Ovary (tissue), 9 donors: ENCODE measurements around the gene CYB5B. TPM values are rescaled to one million over a fixed set of nuclear protein-coding genes. Genes with fewer than 3 reads are reported as not detected.

Source experiments
- DNase-seq, 5 donors: peaks; one replicate each; pipeline ENCODE4 v3.0.0-alpha.2; 2019 to 2020
- H3K27ac ChIP-seq, 2 donors: fragments of 200-600 bp; one replicate each; pipeline versions ENCODE4 v1.5.1 to v1.8.0; 2019 to 2022
- H3K27me3 ChIP-seq: fragments of 200-600 bp; one replicate; pipeline ENCODE4 v1.8.0; 2022
- H3K36me3 ChIP-seq: fragments of 200-600 bp; sonication (generic); one replicate; pipeline ENCODE4 v1.5.1; 2019
- H3K4me1 ChIP-seq: one replicate; pipeline ENCODE4 v1.8.1; 2013; ENCODE audit warnings: mild to moderate bottlenecking, moderate library complexity; ENCODE audit not compliant: insufficient read depth
- H3K4me3 ChIP-seq: fragments of 200-600 bp; sonication (generic); one replicate; pipeline ENCODE4 v1.5.1; 2017
- H3K9me3 ChIP-seq, 2 donors: fragments of 200-600 bp in 1 of 2; sonication (generic) in 1 of 2; one replicate each; pipeline versions ENCODE4 v1.5.1 to v1.8.1; 2013 to 2019; ENCODE audit warnings: mild to moderate bottlenecking in 1 of 2, moderate library complexity in 1 of 2
- EP300 ChIP-seq: sonication (generic); formaldehyde crosslinking; IDR thresholded peaks from one replicate; pipeline ENCODE4 v1.6.1; 2017; ENCODE audit warnings: antibody characterized with exemption
- POLR2A ChIP-seq: fragments of 450-650 bp; IDR thresholded peaks from one replicate; pipeline ENCODE4 v1.6.1; 2017; ENCODE audit warnings: antibody characterized with exemption, mild to moderate bottlenecking, moderate library complexity
- whole genome bisulfite sequencing, 3 donors: extraction: QIAGEN DNeasy Blood & Tissue Kit in 1 of 3; methylation state at CpG; one replicate each; pipeline versions ENCODE4 v1.1.5 to v1.1.7; 2013 to 2017; 5-methylcytosine and 5-hydroxymethylcytosine counted together
- intact Hi-C, 4 donors: fragments of 100-400 bp; cut with DNase I; formaldehyde crosslinking; loops; one replicate each; pipeline versions ENCODE4 v1.11.0 to v1.15.1; 2022 to 2023
- polyA plus RNA-seq, 2 donors: library from polyadenylated mRNA; stranded (reverse); fragments of 200-250 nt in 1 of 2; fragments of 350-450 nt in 1 of 2; fragmentation: Illumina TruSeq in 1 of 2; extraction: RNeasy Lipid Tissue Mini Kit (QIAGEN cat#74804) in 1 of 2; gene quantifications; one replicate each; pipeline ENCODE4 v1.2.3, GENCODE V29; 2013 to 2014
- total RNA-seq, 7 donors: library from RNA; depleted of rRNA in 2 of 7; stranded (reverse); fragments of >200 nt in 2 of 7; fragmentation: NEBNext Ultra II Directional in 3 of 7; extraction: Animal tissue kit (Norgen Biotek cat#: 25700) in 3 of 7; gene quantifications; one replicate each; pipeline versions ENCODE4 v1.1.0 to v1.2.4, GENCODE V29; 2016 to 2023
- TF ChIP-seq, protein P1 (sequence below), 3 donors: fragments of 450-650 bp in 2 of 3; fragments of 200-600 bp in 1 of 3; IDR thresholded peaks; one replicate each; pipeline versions ENCODE4 v1.5.1 to v1.8.0; 2016 to 2022; ENCODE audit warnings: antibody characterized with exemption in 3 of 3, mild to moderate bottlenecking in 1 of 3
- donor health status: DM: no; HTN: no; CAD: no; lungs with moderate emphysema.
- donor health status: DM: no; HTN: no; CAD: no.
- donor health status: Bipolar disorder and iron deficiency.
- donor health status: DM: yes; HTN: yes; CAD: no.
- donor health status: DM: no; HTN: no; CAD: no.
- donor health status: DM: yes; HTN: yes; CAD: no.

The CYB5B gene
- total and polyA plus RNA-seq, 9 donors = 24.8 to 148 (median 55.8) TPM

- intact Hi-C loops = no loop called here
- Histone ChIP-seq H3K36me3 (no peaks in the 10 kb centered on the region), H3K4me3 (no peak overlapping the region), H3K27me3 (no peaks in the 10 kb centered on the region), H3K27ac (no peak overlapping the region), H3K9me3 (no peaks in the 10 kb centered on the region), H3K4me1 (no peaks in the 10 kb centered on the region)
- WGBS, 3 donors = 92 to 96% (median 92%) methylated on average over 4 of the region's 4 CpGs
- TF ChIP-seq, protein P1, sequence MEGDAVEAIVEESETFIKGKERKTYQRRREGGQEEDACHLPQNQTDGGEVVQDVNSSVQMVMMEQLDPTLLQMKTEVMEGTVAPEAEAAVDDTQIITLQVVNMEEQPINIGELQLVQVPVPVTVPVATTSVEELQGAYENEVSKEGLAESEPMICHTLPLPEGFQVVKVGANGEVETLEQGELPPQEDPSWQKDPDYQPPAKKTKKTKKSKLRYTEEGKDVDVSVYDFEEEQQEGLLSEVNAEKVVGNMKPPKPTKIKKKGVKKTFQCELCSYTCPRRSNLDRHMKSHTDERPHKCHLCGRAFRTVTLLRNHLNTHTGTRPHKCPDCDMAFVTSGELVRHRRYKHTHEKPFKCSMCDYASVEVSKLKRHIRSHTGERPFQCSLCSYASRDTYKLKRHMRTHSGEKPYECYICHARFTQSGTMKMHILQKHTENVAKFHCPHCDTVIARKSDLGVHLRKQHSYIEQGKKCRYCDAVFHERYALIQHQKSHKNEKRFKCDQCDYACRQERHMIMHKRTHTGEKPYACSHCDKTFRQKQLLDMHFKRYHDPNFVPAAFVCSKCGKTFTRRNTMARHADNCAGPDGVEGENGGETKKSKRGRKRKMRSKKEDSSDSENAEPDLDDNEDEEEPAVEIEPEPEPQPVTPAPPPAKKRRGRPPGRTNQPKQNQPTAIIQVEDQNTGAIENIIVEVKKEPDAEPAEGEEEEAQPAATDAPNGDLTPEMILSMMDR (IDR thresholded peaks at IDR 0.05) = no peak
- no peak for TF ChIP-seq EP300
- TF ChIP-seq POLR2A = no peak
- no peak for DNase-seq
Observed at GRCh38 chr16:69500496-69500895, 76.1 kb downstream of the CYB5B start.

- intact Hi-C loops = no loop called here
- 27 to 39% (median 28%) methylated on average over 4 of the region's 4 CpGs for WGBS, 3 donors
- Histone ChIP-seq H3K27ac (no peak overlapping the region), H3K36me3 (no peaks in the 10 kb centered on the region), H3K4me1 (no peaks in the 10 kb centered on the region), H3K27me3 (no peaks in the 10 kb centered on the region), H3K4me3 (no peak overlapping the region), H3K9me3 (no peaks in the 10 kb centered on the region)
- DNase-seq = no peak
- TF ChIP-seq POLR2A = no peak
- TF ChIP-seq, protein P1 (IDR thresholded peaks at IDR 0.05) = no peak
- no peak for TF ChIP-seq EP300
Observed at GRCh38 chr16:69501956-69502745, 77.7 kb downstream of the CYB5B start.

- Histone ChIP-seq H3K4me3 (no peak overlapping the region), H3K27ac (no peak overlapping the region), H3K9me3 (no peaks in the 10 kb centered on the region), H3K36me3 (no peaks in the 10 kb centered on the region), H3K4me1 (no peaks in the 10 kb centered on the region), H3K27me3 (no peaks in the 10 kb centered on the region)
- no peak for DNase-seq
- intact Hi-C loops = no loop called here
- no peak for TF ChIP-seq EP300
- TF ChIP-seq, protein P1 (IDR thresholded peaks at IDR 0.05) = no peak
- no peak for TF ChIP-seq POLR2A
- WGBS, 3 donors = 93 to 96% (median 95%) methylated on average over 4 of the region's 4 CpGs
Observed at GRCh38 chr16:69503244-69503643, 78.8 kb downstream of the CYB5B start.

DNA sequence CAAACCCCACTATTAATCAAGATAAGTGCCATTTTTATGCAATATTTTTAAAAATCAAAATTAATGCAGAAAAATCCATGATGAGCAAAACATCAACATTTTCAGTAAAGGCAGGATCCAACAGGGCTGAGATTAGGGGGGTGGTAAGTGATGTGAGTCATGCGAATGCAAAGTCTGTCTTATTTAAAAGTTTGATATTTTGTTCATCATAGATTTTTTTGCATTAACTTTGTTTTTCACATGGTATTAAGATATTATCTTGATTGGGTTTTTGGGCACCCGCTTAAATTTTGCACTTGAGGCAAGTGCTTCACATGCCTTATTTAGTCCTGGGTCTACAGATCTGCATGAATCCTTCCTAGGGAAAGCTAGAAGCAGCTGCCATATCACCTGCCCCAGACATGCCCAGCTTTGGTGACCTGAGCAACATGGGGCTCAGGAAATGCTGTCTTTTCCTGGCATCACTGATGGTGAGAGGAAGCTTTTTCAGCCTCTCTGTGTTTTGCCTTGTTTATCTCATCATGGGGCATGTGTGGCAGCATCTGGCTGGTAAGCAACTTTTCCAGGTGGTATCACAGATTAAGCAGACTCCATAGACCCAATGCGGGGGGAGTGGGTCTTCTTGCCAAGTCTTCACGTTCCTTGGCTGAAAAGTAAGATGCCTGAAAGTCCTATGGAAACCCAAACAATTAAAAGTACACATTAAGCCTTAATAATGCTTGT, 83.8 kb downstream of the CYB5B start:
- no peak for DNase-seq
- no peaks in the 10 kb centered on the region for H3K4me1 ChIP-seq
- intact Hi-C loops = no loop called here
- H3K9me3 ChIP-seq = no peaks in the 10 kb centered on the region
- WGBS, 3 donors = 45 to 61% (median 54%) methylated on average over 4 of the region's 4 CpGs
- no peak overlapping the region for H3K4me3 ChIP-seq
- no peak for TF ChIP-seq EP300
- TF ChIP-seq, protein P1 (IDR thresholded peaks at IDR 0.05) = no peak
- no peak for TF ChIP-seq POLR2A
- no peak overlapping the region for H3K27ac ChIP-seq
- H3K27me3 ChIP-seq = no peaks in the 10 kb centered on the region
- H3K36me3 ChIP-seq = no peaks in the 10 kb centered on the region
